ENCODE measurements around the gene PCDHGB2. TPM values are rescaled to one million over a fixed set of nuclear protein-coding genes. Genes with fewer than 3 reads are reported as not detected.

The PCDHGB2 gene
- total and polyA plus RNA-seq, 2 of the 4 experiments (the other 2 are of a cell fraction): 2.6 to 3.0 TPM

DNA sequence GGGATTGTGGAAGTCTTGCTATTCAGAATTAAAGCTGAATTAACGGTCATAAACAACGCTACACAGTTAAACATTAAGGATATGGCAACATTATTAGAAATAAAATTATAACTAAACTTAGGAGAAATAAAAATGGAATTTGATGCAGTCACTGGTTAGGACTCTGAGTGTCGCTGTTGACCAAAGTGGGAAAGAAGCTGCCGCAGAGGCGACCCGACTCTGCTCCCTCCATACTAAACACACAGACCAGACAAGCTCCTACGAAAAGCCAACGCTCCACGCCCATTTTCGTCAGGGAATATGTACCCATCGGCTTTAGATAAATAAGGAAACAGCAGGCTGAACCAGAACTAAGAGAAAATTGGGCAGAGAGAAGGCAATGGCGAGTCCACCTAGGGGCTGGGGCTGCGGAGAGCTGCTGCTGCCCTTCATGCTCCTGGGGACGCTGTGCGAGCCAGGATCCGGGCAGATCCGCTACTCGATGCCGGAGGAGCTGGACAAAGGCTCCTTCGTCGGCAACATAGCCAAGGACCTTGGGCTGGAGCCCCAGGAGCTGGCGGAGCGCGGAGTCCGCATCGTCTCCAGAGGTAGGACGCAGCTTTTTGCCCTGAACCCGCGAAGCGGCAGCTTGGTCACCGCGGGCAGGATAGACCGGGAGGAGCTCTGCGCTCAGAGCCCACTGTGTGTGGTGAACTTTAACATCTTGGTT, 4.3 kb downstream of the PCDHGB2 start, which contains the start of gene PCDHGA5:
Gene PCDHGA5 (plus strand): TSS at position 211 of the 709 bp plus-strand sequence. CDS start 169 bp downstream, at position 380.
- Histone ChIP-seq H2BK20ac (ENCODE audit: low read depth, low read length) (no peak within 1 kb of the TSS), H3K4me3 (ENCODE audit: insufficient read depth, low read depth, low read length) (peak within 1 kb of the TSS; percentile 48), H2AK9ac (replicated peaks; ENCODE audit: low read depth, low read length, poor library complexity) (no peak within 1 kb of the TSS), H4K20me1 (ENCODE audit: insufficient read depth, low read length) (no peaks in the 10 kb centered on the region), H3K18ac (ENCODE audit: low read depth, low read length) (no peak within 1 kb of the TSS), H3K79me1 (ENCODE audit: low read depth in 1 of 2, low read length in 2 of 2) (peaks cover 0 to 3% of the 10 kb centered on the region in 2 experiments; a peak in 1 of 4 replicates), H3K36me3 (ENCODE audit: control insufficient read depth, insufficient read depth, low read length) (peaks cover 14% of the 10 kb centered on the region; the same call in 1 of the 2 replicates), H3K27me3 (ENCODE audit: control insufficient read depth, insufficient read depth, low read length) (peaks cover 2% of the 10 kb centered on the region; the same call in 1 of the 2 replicates), H3K14ac (replicated peaks; ENCODE audit: low read depth, low read length) (no peak within 1 kb of the TSS), H3K23ac (ENCODE audit: low read depth, low read length) (no peak within 1 kb of the TSS), H4K5ac (ENCODE audit: low read depth, low read length) (no peak within 1 kb of the TSS), H2AFZ (replicated peaks; ENCODE audit: low read length, poor library complexity) (peak within 1 kb of the TSS; percentile 73), H3K4me2 (ENCODE audit: low read depth, low read length) (peak within 1 kb of the TSS; percentile 41), H2BK120ac (ENCODE audit: low read depth, low read length) (no peak within 1 kb of the TSS), H3K4ac (ENCODE audit: low read depth, low read length) (no peak within 1 kb of the TSS), H2AK5ac (ENCODE audit: low read depth, low read length) (no peak within 1 kb of the TSS), H3K27ac (ENCODE audit: insufficient read depth, low read length) (no peak within 1 kb of the TSS), H3K9me3 (ENCODE audit: control insufficient read depth, insufficient read depth, low read length) (peaks cover 51% of the 10 kb centered on the region), H4K91ac (ENCODE audit: insufficient read depth, low read depth, low read length) (no peak within 1 kb of the TSS), H4K8ac (ENCODE audit: low read depth in 2 of 2, low read length in 2 of 2) (no peak within 1 kb of the TSS), H3K9me1 (ENCODE audit: insufficient read depth, low read length) (no peaks in the 10 kb centered on the region), H2BK5ac (ENCODE audit: low read depth, low read length, poor library complexity, severe bottlenecking) (no peak within 1 kb of the TSS), H3K56ac (ENCODE audit: extremely low read depth, insufficient read depth, low read length) (0 out of 2 replicates have a peak within 1 kb of the TSS, but pooled peaks have one; percentile 21), H3K4me1 (ENCODE audit: control insufficient read depth, insufficient read depth, low read length) (peaks cover 2% of the 10 kb centered on the region; the same call in 1 of the 2 replicates), H2BK15ac (ENCODE audit: low read depth, low read length) (no peak within 1 kb of the TSS), H3K9ac (ENCODE audit: low read depth, low read length) (0 out of 2 replicates have a peak within 1 kb of the TSS, but pooled peaks have one; percentile 52)
- TF ChIP-seq CHD1 (IDR thresholded peaks at IDR 0.05; ENCODE audit: low read depth, low read length) (no peak), POLR2A (IDR thresholded peaks at IDR 0.05; ENCODE audit: low read depth, low read length) (no peak), FOS (IDR thresholded peaks at IDR 0.05; ENCODE audit: low read depth, low read length) (no peak), USF2 (IDR thresholded peaks at IDR 0.05; ENCODE audit: low read depth, low read length) (no peak), MXI1 (IDR thresholded peaks at IDR 0.05; ENCODE audit: borderline replicate concordance, low read depth, low read length) (no peak), RAD21 (IDR thresholded peaks at IDR 0.05; ENCODE audit: low read length) (peak; percentile 33; the same call in 1 of the 2 replicates), MAFK (IDR thresholded peaks at IDR 0.05; ENCODE audit: low read depth, low read length) (no peak), SMC3 (IDR thresholded peaks at IDR 0.05; ENCODE audit: low read depth, low read length) (no peak), ELK1 (IDR thresholded peaks at IDR 0.05; ENCODE audit: borderline replicate concordance, low read depth, low read length) (no peak), RFX5 (IDR thresholded peaks at IDR 0.05; ENCODE audit: low read depth, low read length) (no peak), BHLHE40 (IDR thresholded peaks at IDR 0.05; ENCODE audit: low read depth, low read length) (no peak), CEBPB (IDR thresholded peaks at IDR 0.05; ENCODE audit: low read depth, low read length) (no peak), MAZ (IDR thresholded peaks at IDR 0.05; ENCODE audit: borderline replicate concordance, low read depth, low read length) (no peak), CTCF (conservative IDR thresholded peaks at IDR 0.05; ENCODE audit: low read depth, low read length) (peak; percentile 40)
- peak; percentile 40 for DNase-seq
- dilution Hi-C loops (cut with HindIII; ENCODE audit: low sequenced_read_pairs, unreplicated experiment): no loop called here
- intact Hi-C loops (cut with micrococcal nuclease): loop anchor here (5.0 kb wide), 1 partner anchor 37 kb away; no protein-coding TSS in a partner anchor
- no TSS peak for BruUV-seq (replicated peaks)
- 0% methylated on average over 2 of the region's 34 CpGs; no CpG with 5 or more reads in 1 of the 2 experiments for WGBS, 2 experiments (ENCODE audit: extremely low coverage in 2 of 2, insufficient read length in 1 of 2)
- ATAC-seq (ENCODE audit: low read depth): peak; percentile 75
- CTCF ChIA-PET: no interaction called here
- POLR2A ChIA-PET (ENCODE audit: unreplicated experiment): no interaction called here
- in situ Hi-C loops (cut with MboI; ENCODE audit: low sequenced_read_pairs): no loop called here

Measured in IMR-90 (cell line).